A549 (cell line): ENCODE data around the gene KRTAP12-4. TPM values are rescaled to one million over a fixed set of nuclear protein-coding genes. Genes with fewer than 3 reads are reported as not detected.

Experiments
- ATAC-seq, 2 experiments: fragments of 200-7000 bp in 1 of 2; fragments of >200 bp in 1 of 2; cut with Nextera tagmentation in 1 of 2; cut with Tn5 transposase in 1 of 2; 3 replicates each; pipeline versions ENCODE4 v1.8.0 to v1.9.1; 2018 to 2020; ENCODE audit warnings: mild to moderate bottlenecking in 1 of 2, moderate library complexity in 1 of 2
- CTCF ChIA-PET: fragments of 300-600 bp; sonication (Branson Sonifier 250); formaldehyde crosslinking; extraction: SDS; loops from one replicate; lab custom pipeline; 2021; ENCODE audit warnings: antibody characterized with exemption, inconsistent platforms; lab: Yijun Ruan, JAX
- POLR2A ChIA-PET: fragments of 350-600 bp; formaldehyde crosslinking; extraction: SDS; loops from one replicate; lab custom pipeline; 2021; ENCODE audit warnings: antibody characterized with exemption, inconsistent platforms; lab: Yijun Ruan, JAX
- DNase-seq, 2 experiments: peaks; one replicate each; pipeline versions ENCODE4 v3.0.0 to v3.0.0-alpha.2; 2011 to 2016; ENCODE audit warnings: low read depth in 1 of 2, low spot score in 1 of 2
- FAIRE-seq: peaks from 2 replicates; lab custom pipeline; 2011; peaks lifted over from hg19 to GRCh38; lab: Jason Lieb, UNC
- H3K27ac ChIP-seq, 2 experiments: fragments of >200 bp; sonication (Bioruptor Twin); formaldehyde crosslinking; 3 replicates each; pipeline ENCODE4 v1.5.1; 2016 to 2017
- H3K4me1 ChIP-seq: fragments of >200 bp; sonication (Bioruptor Twin); formaldehyde crosslinking; 3 replicates; pipeline ENCODE4 v1.6.1; 2016
- H3K4me2 ChIP-seq: fragments of >200 bp; sonication (Bioruptor Twin); formaldehyde crosslinking; 3 replicates; pipeline ENCODE4 v1.6.1; 2016
- H3K4me3 ChIP-seq: fragments of >200 bp; sonication (Bioruptor Twin); formaldehyde crosslinking; 3 replicates; pipeline ENCODE4 v1.5.1; 2016
- H3K9me3 ChIP-seq: fragments of >200 bp; sonication (Bioruptor Twin); formaldehyde crosslinking; 3 replicates; pipeline ENCODE4 v1.6.1; 2016
- BHLHE40 ChIP-seq: IDR thresholded peaks from 2 replicates; pipeline ENCODE4 v1.6.1; 2012; ENCODE audit warnings: low read depth, low read length, inconsistent platforms
- CHD2 ChIP-seq: fragments of 150-350 bp; IDR thresholded peaks from 2 replicates; pipeline ENCODE4 v1.6.1; 2014; ENCODE audit warnings: low read length; ENCODE audit not compliant: partially characterized antibody
- FOXS1 ChIP-seq: fragments of 250-450 bp; sonication (Bioruptor Pico); IDR thresholded peaks from 2 replicates; pipeline ENCODE4 v1.5.0; 2020; ENCODE audit warnings: mild to moderate bottlenecking, moderate library complexity
- GATA3 ChIP-seq: IDR thresholded peaks from 2 replicates; pipeline ENCODE4 v1.6.1; 2012; ENCODE audit warnings: borderline replicate concordance
- HEYL ChIP-seq: fragments of 250-450 bp; sonication (Bioruptor Pico); IDR thresholded peaks from 2 replicates; pipeline ENCODE4 v1.8.0; 2021; ENCODE audit warnings: mild to moderate bottlenecking, moderate library complexity
- HOXB13 ChIP-seq: fragments of 250-450 bp; sonication (Bioruptor Pico); IDR thresholded peaks from 2 replicates; pipeline ENCODE4 v1.5.0; 2020; ENCODE audit warnings: low read depth, mild to moderate bottlenecking, moderate library complexity
- JUNB ChIP-seq: fragments of >200 bp; sonication (Bioruptor Twin); formaldehyde crosslinking; IDR thresholded peaks from 2 replicates; pipeline ENCODE4 v1.6.1; 2016
- KDM1A ChIP-seq: fragments of 200-600 bp; sonication (generic); IDR thresholded peaks from 2 replicates; pipeline ENCODE4 v1.6.1; 2016; ENCODE audit warnings: low read depth, mild to moderate bottlenecking
- MAFK ChIP-seq: fragments of 450-650 bp; IDR thresholded peaks from 2 replicates; pipeline ENCODE4 v1.6.1; 2014; ENCODE audit not compliant: partially characterized antibody
- MAZ ChIP-seq: fragments of 150-350 bp; IDR thresholded peaks from 2 replicates; pipeline ENCODE4 v1.6.1; 2014; ENCODE audit warnings: antibody characterized with exemption, low read depth, low read length, borderline replicate concordance
- MYC ChIP-seq: IDR thresholded peaks from 2 replicates; pipeline ENCODE4 v1.6.1; 2012; ENCODE audit warnings: mild to moderate bottlenecking, inconsistent platforms, low read length, improper control_type of control experiment, borderline replicate concordance
- POLR2A ChIP-seq: IDR thresholded peaks from 2 replicates; pipeline ENCODE4 v1.6.1; 2012; ENCODE audit warnings: mild to moderate bottlenecking, low read length
- RAD21 ChIP-seq, 2 experiments: fragments of >200 bp in 1 of 2; sonication (Bioruptor Twin) in 1 of 2; formaldehyde crosslinking in 1 of 2; IDR thresholded peaks in 1 of 2; conservative IDR thresholded peaks in 1 of 2; 2 replicates in 1 of 2; 3 replicates in 1 of 2; pipeline ENCODE4 v1.6.1; 2012 to 2018; ENCODE audit warnings: inconsistent platforms in 1 of 2
- RARB ChIP-seq: fragments of 250-450 bp; sonication (Bioruptor Pico); IDR thresholded peaks from 2 replicates; pipeline ENCODE4 v1.8.0; 2021; ENCODE audit warnings: mild to moderate bottlenecking, moderate library complexity
- RCOR1 ChIP-seq: fragments of 150-350 bp; IDR thresholded peaks from 2 replicates; pipeline ENCODE4 v1.6.1; 2014; ENCODE audit warnings: antibody characterized with exemption, low read length, low read depth
- RNF2 ChIP-seq: fragments of 200-600 bp; sonication (generic); IDR thresholded peaks from 2 replicates; pipeline ENCODE4 v1.6.1; 2016; ENCODE audit warnings: low read depth, mild to moderate bottlenecking, antibody characterized with exemption, moderate library complexity, borderline replicate concordance
- TFCP2L1 ChIP-seq: fragments of 250-450 bp; sonication (Bioruptor Pico); IDR thresholded peaks from 2 replicates; pipeline ENCODE4 v1.5.0; 2021; ENCODE audit warnings: mild to moderate bottlenecking
- ZFP36 ChIP-seq: fragments of 450-650 bp; IDR thresholded peaks from 2 replicates; pipeline ENCODE4 v1.6.1; 2014; ENCODE audit warnings: borderline replicate concordance; ENCODE audit not compliant: partially characterized antibody
- ZSCAN20 ChIP-seq: fragments of 250-450 bp; sonication (Bioruptor Pico); IDR thresholded peaks from 2 replicates; pipeline ENCODE4 v1.8.0; 2022; ENCODE audit warnings: mild to moderate bottlenecking, moderate library complexity
- WGBS: methylation state at CpG from one replicate; pipeline ENCODE4 v1.1.6; 2017; ENCODE audit errors: missing lambda C conversion rate; 5-methylcytosine and 5-hydroxymethylcytosine counted together
- polyA plus RNA-seq, 4 experiments: library from polyadenylated mRNA; depleted of rRNA in 3 of 4; stranded (reverse); fragments of >200 nt; fragmentation: RNase III in 1 of 4; extraction: RNeasy Plus Mini Kit Qiagen cat#74134 plus additional on column Dnase treatment in 1 of 4; gene quantifications; 2 replicates in 3 of 4; 3 replicates in 1 of 4; pipeline ENCODE4 v1.2.3, GENCODE V29; 2011 to 2017
- TF ChIP-seq, protein P1 (sequence below): fragments of 250-450 bp; sonication (Bioruptor Pico); IDR thresholded peaks from 2 replicates; pipeline ENCODE4 v1.5.0; 2021; ENCODE audit warnings: mild to moderate bottlenecking, moderate library complexity, borderline replicate concordance
- TF ChIP-seq, protein P2 (sequence below): fragments of >200 bp; sonication (Bioruptor Twin); formaldehyde crosslinking; IDR thresholded peaks from 3 replicates; pipeline ENCODE4 v1.6.1; 2016
- TF ChIP-seq, protein P3 (sequence below): fragments of >200 bp; sonication (Bioruptor Twin); formaldehyde crosslinking; IDR thresholded peaks from 2 replicates; pipeline ENCODE4 v1.6.1; 2016
- TF ChIP-seq, protein P4 (sequence below): fragments of 200-600 bp; sonication (generic); IDR thresholded peaks from 2 replicates; pipeline ENCODE4 v1.6.1; 2016; ENCODE audit warnings: antibody characterized with exemption, mild to moderate bottlenecking, moderate library complexity

KRTAP12-4 gene
- polyA plus RNA-seq, 2 of the 4 experiments (the other 2 are of a cell fraction), result not detected

DNA sequence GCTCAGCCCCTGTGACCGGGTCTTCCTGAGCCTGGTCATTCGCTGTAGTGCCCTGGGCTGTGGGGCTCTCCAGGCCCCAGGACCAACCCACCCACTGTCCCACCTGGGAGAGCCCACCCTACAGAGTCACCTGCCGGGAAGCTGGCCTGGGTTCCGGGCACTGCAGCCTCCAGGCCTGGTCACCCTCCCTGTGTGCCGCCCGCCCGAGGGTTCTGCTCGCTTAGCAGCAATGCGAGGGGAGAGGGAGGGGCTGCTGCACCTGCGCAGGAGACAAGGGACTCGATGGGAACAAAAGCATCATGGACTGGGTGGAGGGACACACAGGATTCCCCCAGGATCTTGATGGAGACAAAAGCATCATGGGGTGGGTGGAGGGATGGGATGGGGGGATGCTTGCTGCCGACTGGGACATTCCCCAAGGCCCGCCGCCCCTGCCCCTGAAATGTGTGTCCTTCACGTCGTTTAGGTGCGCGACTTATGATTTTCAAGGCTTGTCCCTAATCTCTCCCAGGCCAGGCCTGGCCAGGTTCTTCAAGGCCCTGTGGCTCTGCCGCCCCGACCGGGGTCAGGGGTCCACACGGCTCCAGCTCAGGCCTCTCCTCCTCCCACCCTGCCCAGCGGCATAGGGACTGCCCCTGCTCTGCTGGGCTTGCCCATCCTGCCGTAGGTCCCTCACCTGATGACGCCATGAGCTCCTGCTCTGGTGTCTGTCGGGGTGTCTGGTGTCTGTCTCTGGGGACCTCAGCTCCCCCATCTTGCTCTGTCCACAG lies 40.9 kb downstream of the KRTAP12-4 start:
- FAIRE-seq (no peak), ATAC-seq (no peak), DNase-seq (no peak)
- no peak overlapping the region for H3K27ac ChIP-seq
- peaks cover 5% of the 10 kb centered on the region; the same call in 1 of the 3 replicates for H3K9me3 ChIP-seq
- TF ChIP-seq HOXB13 (CRISPR knock-in tag), result no peak
- TF ChIP-seq MYC, result no peak
- no peak for TF ChIP-seq POLR2A
- TF ChIP-seq ZSCAN20 (CRISPR knock-in tag), result no peak
- no peak for TF ChIP-seq RNF2
- TF ChIP-seq ZFP36, result no peak
- TF ChIP-seq FOXS1 (CRISPR knock-in tag), result no peak
- TF ChIP-seq GATA3, result no peak
- TF ChIP-seq, protein P1, sequence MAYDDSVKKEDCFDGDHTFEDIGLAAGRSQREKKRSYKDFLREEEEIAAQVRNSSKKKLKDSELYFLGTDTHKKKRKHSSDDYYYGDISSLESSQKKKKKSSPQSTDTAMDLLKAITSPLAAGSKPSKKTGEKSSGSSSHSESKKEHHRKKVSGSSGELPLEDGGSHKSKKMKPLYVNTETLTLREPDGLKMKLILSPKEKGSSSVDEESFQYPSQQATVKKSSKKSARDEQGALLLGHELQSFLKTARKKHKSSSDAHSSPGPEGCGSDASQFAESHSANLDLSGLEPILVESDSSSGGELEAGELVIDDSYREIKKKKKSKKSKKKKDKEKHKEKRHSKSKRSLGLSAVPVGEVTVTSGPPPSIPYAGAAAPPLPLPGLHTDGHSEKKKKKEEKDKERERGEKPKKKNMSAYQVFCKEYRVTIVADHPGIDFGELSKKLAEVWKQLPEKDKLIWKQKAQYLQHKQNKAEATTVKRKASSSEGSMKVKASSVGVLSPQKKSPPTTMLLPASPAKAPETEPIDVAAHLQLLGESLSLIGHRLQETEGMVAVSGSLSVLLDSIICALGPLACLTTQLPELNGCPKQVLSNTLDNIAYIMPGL (CRISPR knock-in tag), result no peak
- no peak for TF ChIP-seq KDM1A
- no peak for TF ChIP-seq MAFK
- TF ChIP-seq, protein P2, sequence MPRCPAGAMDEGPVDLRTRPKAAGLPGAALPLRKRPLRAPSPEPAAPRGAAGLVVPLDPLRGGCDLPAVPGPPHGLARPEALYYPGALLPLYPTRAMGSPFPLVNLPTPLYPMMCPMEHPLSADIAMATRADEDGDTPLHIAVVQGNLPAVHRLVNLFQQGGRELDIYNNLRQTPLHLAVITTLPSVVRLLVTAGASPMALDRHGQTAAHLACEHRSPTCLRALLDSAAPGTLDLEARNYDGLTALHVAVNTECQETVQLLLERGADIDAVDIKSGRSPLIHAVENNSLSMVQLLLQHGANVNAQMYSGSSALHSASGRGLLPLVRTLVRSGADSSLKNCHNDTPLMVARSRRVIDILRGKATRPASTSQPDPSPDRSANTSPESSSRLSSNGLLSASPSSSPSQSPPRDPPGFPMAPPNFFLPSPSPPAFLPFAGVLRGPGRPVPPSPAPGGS, result no peak
- TF ChIP-seq, protein P3, sequence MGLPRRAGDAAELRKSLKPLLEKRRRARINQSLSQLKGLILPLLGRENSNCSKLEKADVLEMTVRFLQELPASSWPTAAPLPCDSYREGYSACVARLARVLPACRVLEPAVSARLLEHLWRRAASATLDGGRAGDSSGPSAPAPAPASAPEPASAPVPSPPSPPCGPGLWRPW, result no peak
- TF ChIP-seq JUNB, result no peak
- TF ChIP-seq MAZ, result no peak
- TF ChIP-seq TFCP2L1 (CRISPR knock-in tag), result no peak
- TF ChIP-seq, protein P4, sequence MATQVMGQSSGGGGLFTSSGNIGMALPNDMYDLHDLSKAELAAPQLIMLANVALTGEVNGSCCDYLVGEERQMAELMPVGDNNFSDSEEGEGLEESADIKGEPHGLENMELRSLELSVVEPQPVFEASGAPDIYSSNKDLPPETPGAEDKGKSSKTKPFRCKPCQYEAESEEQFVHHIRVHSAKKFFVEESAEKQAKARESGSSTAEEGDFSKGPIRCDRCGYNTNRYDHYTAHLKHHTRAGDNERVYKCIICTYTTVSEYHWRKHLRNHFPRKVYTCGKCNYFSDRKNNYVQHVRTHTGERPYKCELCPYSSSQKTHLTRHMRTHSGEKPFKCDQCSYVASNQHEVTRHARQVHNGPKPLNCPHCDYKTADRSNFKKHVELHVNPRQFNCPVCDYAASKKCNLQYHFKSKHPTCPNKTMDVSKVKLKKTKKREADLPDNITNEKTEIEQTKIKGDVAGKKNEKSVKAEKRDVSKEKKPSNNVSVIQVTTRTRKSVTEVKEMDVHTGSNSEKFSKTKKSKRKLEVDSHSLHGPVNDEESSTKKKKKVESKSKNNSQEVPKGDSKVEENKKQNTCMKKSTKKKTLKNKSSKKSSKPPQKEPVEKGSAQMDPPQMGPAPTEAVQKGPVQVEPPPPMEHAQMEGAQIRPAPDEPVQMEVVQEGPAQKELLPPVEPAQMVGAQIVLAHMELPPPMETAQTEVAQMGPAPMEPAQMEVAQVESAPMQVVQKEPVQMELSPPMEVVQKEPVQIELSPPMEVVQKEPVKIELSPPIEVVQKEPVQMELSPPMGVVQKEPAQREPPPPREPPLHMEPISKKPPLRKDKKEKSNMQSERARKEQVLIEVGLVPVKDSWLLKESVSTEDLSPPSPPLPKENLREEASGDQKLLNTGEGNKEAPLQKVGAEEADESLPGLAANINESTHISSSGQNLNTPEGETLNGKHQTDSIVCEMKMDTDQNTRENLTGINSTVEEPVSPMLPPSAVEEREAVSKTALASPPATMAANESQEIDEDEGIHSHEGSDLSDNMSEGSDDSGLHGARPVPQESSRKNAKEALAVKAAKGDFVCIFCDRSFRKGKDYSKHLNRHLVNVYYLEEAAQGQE, result no peak
- no peak for TF ChIP-seq RAD21 (conservative IDR thresholded peaks at IDR 0.05 in 1 of 2, IDR thresholded peaks at IDR 0.05 in 1 of 2)
- H3K4me1 ChIP-seq, result no peaks in the 10 kb centered on the region
- ChIA-PET CTCF (no interaction called here), POLR2A (no interaction called here)
- 65% methylated on average over 17 of the region's 26 CpGs for WGBS
- no peak overlapping the region for H3K4me3 ChIP-seq
- H3K4me2 ChIP-seq, result no peak overlapping the region

DNA sequence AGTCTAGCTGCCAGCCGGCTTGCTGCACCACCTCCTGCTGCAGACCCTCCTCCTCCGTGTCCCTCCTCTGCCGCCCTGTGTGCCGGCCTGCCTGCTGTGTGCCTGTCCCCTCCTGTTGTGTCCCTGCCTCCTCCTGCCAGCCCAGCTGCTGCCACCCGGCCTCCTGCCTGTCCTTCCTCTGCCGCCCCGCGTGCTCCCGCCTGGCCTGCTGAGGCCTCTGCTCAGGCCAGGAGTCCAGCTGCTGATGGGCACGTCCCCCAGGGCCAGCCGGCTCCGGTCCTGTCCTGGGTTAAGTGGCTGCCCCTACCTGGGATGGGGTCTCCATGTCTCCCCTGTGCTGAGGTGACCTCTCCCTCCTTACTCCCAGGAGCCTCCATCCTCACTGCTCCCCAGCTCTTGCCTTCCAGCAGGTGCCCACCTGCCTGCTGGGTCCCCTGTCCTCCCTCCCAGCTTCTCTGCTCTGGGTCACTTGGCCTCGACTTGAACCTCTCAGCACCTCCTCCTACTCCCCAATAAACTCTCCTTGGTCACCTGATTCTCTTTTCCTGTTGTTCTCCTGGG lies 41.7 kb downstream of the KRTAP12-4 start:
- WGBS, result 24% methylated on average over 5 of the region's 13 CpGs
- ChIA-PET CTCF (no interaction called here), POLR2A (no interaction called here)
- FAIRE-seq, result no peak
- no peak for TF ChIP-seq RCOR1
- TF ChIP-seq HEYL (CRISPR knock-in tag), result no peak
- no peak for TF ChIP-seq CHD2
- no peak for TF ChIP-seq BHLHE40
- TF ChIP-seq, protein P3, result no peak
- TF ChIP-seq RARB (CRISPR knock-in tag), result no peak
- no peaks in the 10 kb centered on the region for H3K4me1 ChIP-seq
- peaks cover 5% of the 10 kb centered on the region; the same call in 1 of the 3 replicates for H3K9me3 ChIP-seq
- H3K27ac ChIP-seq, result no peak overlapping the region
- no peak for ATAC-seq
- no peak overlapping the region for H3K4me3 ChIP-seq
- H3K4me2 ChIP-seq, result no peak overlapping the region
- DNase-seq, result no peak
